Activated CD4-positive, alpha-beta T cell treated with anti-CD3 and anti-CD28 coated beads, Interleukin-2, amount 10 ng/mL, durations not matched to agents 24 days and 14 days (primary cell): ENCODE measurements around the gene GBP1. TPM values are rescaled to one million over a fixed set of nuclear protein-coding genes. Genes with fewer than 3 reads are reported as not detected.
A peak's percentile ranks its signal among the peaks of the same experiment; 100 is the strongest.
"Not testable (repeated sequence)": the region's sequence is repeated elsewhere in the genome, so short reads cannot be mapped to it uniquely, and the experiment has no call there.

Experiments
- DNase-seq: peaks from one replicate; pipeline ENCODE4 v3.0.0; 2022
- H3K27ac Mint-ChIP-seq: one replicate; pipeline ENCODE4 v1.8.0; 2022; ENCODE audit warnings: mild to moderate bottlenecking, mixed read lengths
- H3K27me3 Mint-ChIP-seq: one replicate; pipeline ENCODE4 v1.8.0; 2022; ENCODE audit warnings: mixed read lengths
- H3K36me3 Mint-ChIP-seq: one replicate; pipeline ENCODE4 v1.8.0; 2022; ENCODE audit warnings: low read depth, mild to moderate bottlenecking, mixed read lengths
- H3K4me1 Mint-ChIP-seq: one replicate; pipeline ENCODE4 v1.8.0; 2021; ENCODE audit warnings: mixed read lengths
- H3K4me3 Mint-ChIP-seq: one replicate; pipeline ENCODE4 v1.8.0; 2022; ENCODE audit warnings: mild to moderate bottlenecking, moderate library complexity, mixed read lengths
- H3K9me3 Mint-ChIP-seq: one replicate; pipeline ENCODE4 v1.8.0; 2021; ENCODE audit warnings: mixed read lengths
- intact Hi-C: fragments of 100-400 bp; cut with micrococcal nuclease; formaldehyde crosslinking; loops from one replicate; pipeline ENCODE4 v1.15.1; 2023
- total RNA-seq: library from RNA; stranded (reverse); gene quantifications from 2 replicates; pipeline ENCODE4 v1.2.3, GENCODE V29; 2022

Gene GBP1
- total RNA-seq, 1 donor from 2014 or later = 38.3 TPM

- peaks cover 10% of the 10 kb centered on the region for H3K36me3 Mint-ChIP-seq
- peaks cover 10% of the 10 kb centered on the region for H3K9me3 Mint-ChIP-seq
- no peak for DNase-seq
- no peaks in the 10 kb centered on the region for H3K27me3 Mint-ChIP-seq
- no peak overlapping the region for H3K27ac Mint-ChIP-seq
- H3K4me1 Mint-ChIP-seq = peaks cover 9% of the 10 kb centered on the region
- intact Hi-C loops = no loop called here
- no peak overlapping the region for H3K4me3 Mint-ChIP-seq
Observed at GRCh38 chr1:89081005-89081404, 16.0 kb upstream of the GBP1 start.

- H3K9me3 Mint-ChIP-seq = peaks cover 14% of the 10 kb centered on the region
- H3K27me3 Mint-ChIP-seq, intact Hi-C loops, H3K4me1 Mint-ChIP-seq, H3K4me3 Mint-ChIP-seq, DNase-seq, H3K27ac Mint-ChIP-seq: not testable (repeated sequence)
- peaks cover 11% of the 10 kb centered on the region for H3K36me3 Mint-ChIP-seq
Observed at GRCh38 chr1:89080068-89080467, 15.1 kb upstream of the GBP1 start.

GRCh38 chr1:89072466-89073065 is 7.6 kb upstream of the GBP1 start:
- DNase-seq, H3K4me3 Mint-ChIP-seq, intact Hi-C loops, H3K27me3 Mint-ChIP-seq, H3K27ac Mint-ChIP-seq: not testable (repeated sequence)
- peaks cover 15% of the 10 kb centered on the region for H3K36me3 Mint-ChIP-seq
- H3K9me3 Mint-ChIP-seq = peaks cover 38% of the 10 kb centered on the region
- peaks cover 21% of the 10 kb centered on the region for H3K4me1 Mint-ChIP-seq

GRCh38 chr1:89070509-89070908 is 5.5 kb upstream of the GBP1 start:
- intact Hi-C loops = no loop called here
- peaks cover 28% of the 10 kb centered on the region for H3K9me3 Mint-ChIP-seq
- H3K4me1 Mint-ChIP-seq = peaks cover 23% of the 10 kb centered on the region
- H3K27me3 Mint-ChIP-seq = no peaks in the 10 kb centered on the region
- peaks cover 10% of the 10 kb centered on the region for H3K36me3 Mint-ChIP-seq
- peak overlapping the region; percentile 85 for H3K4me3 Mint-ChIP-seq
- peak; percentile 57 for DNase-seq
- H3K27ac Mint-ChIP-seq = no peak overlapping the region

- Mint-ChIP-seq H3K4me3 (peak overlapping the region; percentile 85), H3K4me1 (peaks cover 26% of the 10 kb centered on the region), H3K27me3 (no peaks in the 10 kb centered on the region), H3K36me3 (peaks cover 10% of the 10 kb centered on the region), H3K27ac (peak overlapping the region; percentile 81), H3K9me3 (peaks cover 28% of the 10 kb centered on the region)
- DNase-seq = peak; percentile 67
- intact Hi-C loops = no loop called here
Observed at GRCh38 chr1:89069951-89070350, 4.9 kb upstream of the GBP1 start.

- no peaks in the 10 kb centered on the region for H3K27me3 Mint-ChIP-seq
- peak overlapping the region; percentile 0 for H3K27ac Mint-ChIP-seq
- DNase-seq = no peak
- H3K4me1 Mint-ChIP-seq = peaks cover 38% of the 10 kb centered on the region
- no peak overlapping the region for H3K4me3 Mint-ChIP-seq
- H3K36me3 Mint-ChIP-seq = peaks cover 4% of the 10 kb centered on the region
- intact Hi-C loops = no loop called here
- peaks cover 15% of the 10 kb centered on the region for H3K9me3 Mint-ChIP-seq
Observed at GRCh38 chr1:89068291-89068690, 3.3 kb upstream of the GBP1 start.

GRCh38 chr1:89064632-89065031 is 376 bp downstream of the GBP1 start:
- H3K4me1 Mint-ChIP-seq = peaks cover 57% of the 10 kb centered on the region
- intact Hi-C loops = loop anchor here (2.0 kb wide), 3 partner anchors 24 to 62 kb away; partner anchors contain the start of genes GBP2 and GBP3
- DNase-seq = no peak
- peaks cover 3% of the 10 kb centered on the region for H3K9me3 Mint-ChIP-seq
- H3K27me3 Mint-ChIP-seq = no peaks in the 10 kb centered on the region
- H3K36me3 Mint-ChIP-seq = peaks cover 32% of the 10 kb centered on the region
- H3K4me3 Mint-ChIP-seq = peak overlapping the region; percentile 96
- H3K27ac Mint-ChIP-seq = peak overlapping the region; percentile 96

GRCh38 chr1:89063094-89063493 is 1.9 kb downstream of the GBP1 start:
- Mint-ChIP-seq H3K9me3 (peaks cover under 1% of the 10 kb centered on the region), H3K4me1 (peaks cover 55% of the 10 kb centered on the region), H3K36me3 (peaks cover 44% of the 10 kb centered on the region), H3K27ac (peak overlapping the region; percentile 77), H3K27me3 (no peaks in the 10 kb centered on the region), H3K4me3 (peak overlapping the region; percentile 96)
- intact Hi-C loops = no loop called here
- DNase-seq = no peak

GRCh38 chr1:89060091-89060490 is 4.9 kb downstream of the GBP1 start:
- H3K4me1 Mint-ChIP-seq = peaks cover 47% of the 10 kb centered on the region
- H3K36me3 Mint-ChIP-seq = peaks cover 69% of the 10 kb centered on the region
- no peak for DNase-seq
- H3K9me3 Mint-ChIP-seq = no peaks in the 10 kb centered on the region
- peak overlapping the region; percentile 18 for H3K4me3 Mint-ChIP-seq
- H3K27ac Mint-ChIP-seq = no peak overlapping the region
- no peaks in the 10 kb centered on the region for H3K27me3 Mint-ChIP-seq
- intact Hi-C loops = no loop called here

GRCh38 chr1:89051955-89052312 is 13.1 kb downstream of the GBP1 start:
- H3K9me3 Mint-ChIP-seq = no peaks in the 10 kb centered on the region
- intact Hi-C loops = no loop called here
- H3K27ac Mint-ChIP-seq = no peak overlapping the region
- H3K27me3 Mint-ChIP-seq = no peaks in the 10 kb centered on the region
- H3K36me3 Mint-ChIP-seq = peaks cover 73% of the 10 kb centered on the region
- no peak for DNase-seq
- peaks cover 6% of the 10 kb centered on the region for H3K4me1 Mint-ChIP-seq
- no peak overlapping the region for H3K4me3 Mint-ChIP-seq

GRCh38 chr1:89051300-89051954 is 13.6 kb downstream of the GBP1 start:
- DNase-seq = no peak
- H3K9me3 Mint-ChIP-seq = no peaks in the 10 kb centered on the region
- no peaks in the 10 kb centered on the region for H3K27me3 Mint-ChIP-seq
- H3K4me1 Mint-ChIP-seq = peaks cover 6% of the 10 kb centered on the region
- no peak overlapping the region for H3K27ac Mint-ChIP-seq
- no peak overlapping the region for H3K4me3 Mint-ChIP-seq
- peaks cover 68% of the 10 kb centered on the region for H3K36me3 Mint-ChIP-seq
- intact Hi-C loops = no loop called here

- no peak for DNase-seq
- intact Hi-C loops = no loop called here
- no peaks in the 10 kb centered on the region for H3K9me3 Mint-ChIP-seq
- no peak overlapping the region for H3K4me3 Mint-ChIP-seq
- H3K4me1 Mint-ChIP-seq = peaks cover 6% of the 10 kb centered on the region
- H3K36me3 Mint-ChIP-seq = peaks cover 60% of the 10 kb centered on the region
- H3K27me3 Mint-ChIP-seq = no peaks in the 10 kb centered on the region
- no peak overlapping the region for H3K27ac Mint-ChIP-seq
Observed at GRCh38 chr1:89050649-89051033, 14.4 kb downstream of the GBP1 start.

- not testable (repeated sequence) for H3K27me3 Mint-ChIP-seq, H3K4me1 Mint-ChIP-seq, H3K9me3 Mint-ChIP-seq, DNase-seq, H3K4me3 Mint-ChIP-seq, H3K27ac Mint-ChIP-seq
- intact Hi-C loops = loop anchor here (10.0 kb wide), 3 partner anchors 365 to 685 kb away; partner anchors contain the start of gene PKN2
- peaks cover 55% of the 10 kb centered on the region for H3K36me3 Mint-ChIP-seq
Observed at GRCh38 chr1:89049901-89050648, 14.9 kb downstream of the GBP1 start.

- intact Hi-C loops = loop anchor here (10.0 kb wide), 3 partner anchors 364 to 686 kb away; partner anchors contain the start of gene PKN2
- H3K4me1 Mint-ChIP-seq, H3K27me3 Mint-ChIP-seq, H3K27ac Mint-ChIP-seq, DNase-seq, H3K4me3 Mint-ChIP-seq, H3K9me3 Mint-ChIP-seq: not testable (repeated sequence)
- peaks cover 52% of the 10 kb centered on the region for H3K36me3 Mint-ChIP-seq
Observed at GRCh38 chr1:89049187-89049586, 15.8 kb downstream of the GBP1 start.
